GM23338 (cell line): ENCODE measurements around the gene HTR1D. TPM values are rescaled to one million over a fixed set of nuclear protein-coding genes. Genes with fewer than 3 reads are reported as not detected.

ENCODE experiments used
- ATAC-seq: fragments of 200-7000 bp; cut with Tn5 transposase; 3 replicates; pipeline ENCODE4 v1.9.1; 2020
- DNase-seq: peaks from one replicate; pipeline ENCODE4 v3.0.0-alpha.2; 2015; ENCODE audit warnings: low spot score
- H2AFZ ChIP-seq: fragments of 200-600 bp; sonication (generic); 2 replicates; pipeline ENCODE4 v1.8.0; 2016; ENCODE audit warnings: antibody characterized with exemption, mild to moderate bottlenecking, moderate library complexity
- H3F3A ChIP-seq: fragments of 200-600 bp; sonication (generic); replicated peaks from 2 replicates; pipeline ENCODE4 v1.8.0; 2017; ENCODE audit warnings: antibody characterized with exemption, mixed run types, low read depth
- H3K27ac ChIP-seq: fragments of 200-600 bp; sonication (generic); 2 replicates; pipeline ENCODE4 v1.6.1; 2016; ENCODE audit warnings: low read depth
- H3K27me3 ChIP-seq: fragments of 200-600 bp; sonication (generic); 2 replicates; pipeline ENCODE4 v1.8.0; 2016; ENCODE audit warnings: mild to moderate bottlenecking, mixed run types, moderate library complexity; ENCODE audit not compliant: insufficient read depth
- H3K36me3 ChIP-seq: fragments of 200-600 bp; sonication (generic); 2 replicates; pipeline ENCODE4 v1.8.0; 2016; ENCODE audit warnings: mild to moderate bottlenecking; ENCODE audit not compliant: insufficient read depth
- H3K4me1 ChIP-seq: fragments of 200-600 bp; sonication (generic); 2 replicates; pipeline ENCODE4 v1.8.0; 2016; ENCODE audit warnings: mild to moderate bottlenecking, moderate library complexity; ENCODE audit not compliant: insufficient read depth
- H3K4me2 ChIP-seq: fragments of 200-600 bp; sonication (generic); 2 replicates; pipeline ENCODE4 v1.7.1; 2017; ENCODE audit warnings: mixed run types
- H3K4me3 ChIP-seq: fragments of 200-600 bp; sonication (generic); 2 replicates; pipeline ENCODE4 v1.6.1; 2016; ENCODE audit warnings: mixed run types
- H3K79me2 ChIP-seq: fragments of 200-600 bp; sonication (generic); replicated peaks from 2 replicates; pipeline ENCODE4 v1.8.0; 2017; ENCODE audit warnings: mild to moderate bottlenecking; ENCODE audit not compliant: insufficient read depth
- H3K9me2 ChIP-seq: fragments of 200-600 bp; sonication (generic); 2 replicates; pipeline ENCODE4 v1.8.0; 2017; ENCODE audit not compliant: insufficient read depth
- H4K20me1 ChIP-seq: fragments of 200-600 bp; sonication (generic); replicated peaks from 2 replicates; pipeline ENCODE4 v1.8.0; 2017; ENCODE audit warnings: mild to moderate bottlenecking; ENCODE audit not compliant: insufficient read depth
- H3K27ac Mint-ChIP-seq: 2 replicates; pipeline ENCODE4 v1.8.0; 2020; ENCODE audit warnings: inconsistent platforms, mild to moderate bottlenecking, moderate library complexity, mixed read lengths
- H3K27me3 Mint-ChIP-seq: 3 replicates; pipeline ENCODE4 v1.8.0; 2022; ENCODE audit warnings: low read depth, mild to moderate bottlenecking, moderate library complexity, mixed read lengths, inconsistent platforms; ENCODE audit not compliant: insufficient read depth, poor library complexity
- H3K36me3 Mint-ChIP-seq: 3 replicates; pipeline ENCODE4 v1.8.0; 2021; ENCODE audit warnings: low read depth, mild to moderate bottlenecking, inconsistent platforms, moderate library complexity, mixed read lengths
- H3K4me1 Mint-ChIP-seq: 3 replicates; pipeline ENCODE4 v1.8.0; 2020; ENCODE audit warnings: mild to moderate bottlenecking, inconsistent platforms, mixed read lengths
- H3K4me3 Mint-ChIP-seq: 3 replicates; pipeline ENCODE4 v1.8.0; 2021; ENCODE audit warnings: moderate library complexity, mild to moderate bottlenecking, inconsistent platforms, mixed read lengths
- H3K9me3 Mint-ChIP-seq: 3 replicates; pipeline ENCODE4 v1.8.0; 2020; ENCODE audit warnings: moderate library complexity, mild to moderate bottlenecking, inconsistent platforms, mixed read lengths
- CREB1 ChIP-seq: fragments of 250-450 bp; sonication (Bioruptor Pico); IDR thresholded peaks from 2 replicates; pipeline ENCODE4 v1.5.0; 2020; ENCODE audit warnings: low read depth, mild to moderate bottlenecking, moderate library complexity
- EZH2 ChIP-seq: fragments of 200-600 bp; sonication (generic); IDR thresholded peaks from one replicate; pipeline ENCODE4 v1.8.0; 2017; ENCODE audit warnings: antibody characterized with exemption, mild to moderate bottlenecking, low read depth; ENCODE audit not compliant: unreplicated experiment
- EZH2phosphoT487 ChIP-seq: fragments of 200-600 bp; sonication (generic); IDR thresholded peaks from one replicate; pipeline ENCODE4 v1.8.1; 2018; ENCODE audit warnings: antibody characterized with exemption; ENCODE audit not compliant: unreplicated experiment
- JUNB ChIP-seq: IDR thresholded peaks from one replicate; pipeline ENCODE4 v1.6.1; 2016; ENCODE audit warnings: antibody characterized with exemption; ENCODE audit not compliant: unreplicated experiment
- NANOG ChIP-seq: IDR thresholded peaks from 2 replicates; pipeline ENCODE4 v1.6.1; 2016; ENCODE audit warnings: antibody characterized with exemption, borderline replicate concordance
- POLR2AphosphoS5 ChIP-seq: IDR thresholded peaks from 2 replicates; pipeline ENCODE4 v1.6.1; 2016; ENCODE audit warnings: antibody characterized with exemption, low read depth
- STAT1 ChIP-seq: IDR thresholded peaks from one replicate; pipeline ENCODE4 v1.6.1; 2016; ENCODE audit warnings: antibody characterized with exemption; ENCODE audit not compliant: unreplicated experiment
- ZNF114 ChIP-seq: fragments of 250-450 bp; sonication (Bioruptor Pico); IDR thresholded peaks from 2 replicates; pipeline ENCODE4 v1.5.0; 2020; ENCODE audit warnings: mild to moderate bottlenecking, moderate library complexity
- ZNF331 ChIP-seq: fragments of 250-450 bp; sonication (Bioruptor Pico); IDR thresholded peaks from 2 replicates; pipeline ENCODE4 v1.5.0; 2020; ENCODE audit warnings: low read depth, mild to moderate bottlenecking, moderate library complexity
- ZNF462 ChIP-seq: fragments of 250-450 bp; sonication (Bioruptor Pico); IDR thresholded peaks from 2 replicates; pipeline ENCODE4 v1.5.0; 2020; ENCODE audit warnings: mild to moderate bottlenecking, moderate library complexity
- polyA plus RNA-seq: library from polyadenylated mRNA; unstranded; fragments of >200 nt; fragmentation: Nextera tagmentation; extraction: Ambion mirVana; gene quantifications from 2 replicates; pipeline ENCODE4 v1.2.1, GENCODE V29; 2016
- total RNA-seq: library from RNA; depleted of rRNA; stranded (reverse); fragments of >200 nt; shearing (Covaris generic); gene quantifications from 2 replicates; pipeline ENCODE4 v1.2.3, GENCODE V29; 2014
- TF ChIP-seq, protein P1 (sequence below): IDR thresholded peaks from 2 replicates; pipeline ENCODE4 v1.6.1; 2016; ENCODE audit warnings: antibody characterized with exemption
- TF ChIP-seq, protein P2 (sequence below), 2 experiments: fragments of 200-600 bp in 1 of 2; sonication (generic) in 1 of 2; conservative IDR thresholded peaks; 2 replicates each; pipeline versions ENCODE4 v1.5.1 to v1.6.1; 2016 to 2017; ENCODE audit warnings: antibody characterized with exemption in 2 of 2, low read depth in 2 of 2, mild to moderate bottlenecking in 2 of 2, moderate library complexity in 1 of 2
- TF ChIP-seq, protein P3 (sequence below): IDR thresholded peaks from one replicate; pipeline ENCODE4 v1.6.1; 2018; ENCODE audit warnings: antibody characterized with exemption; ENCODE audit not compliant: unreplicated experiment

Gene HTR1D
- total and polyA plus RNA-seq, 2 experiments from 2014 or later, result 2.4 to 4.1 TPM

DNA sequence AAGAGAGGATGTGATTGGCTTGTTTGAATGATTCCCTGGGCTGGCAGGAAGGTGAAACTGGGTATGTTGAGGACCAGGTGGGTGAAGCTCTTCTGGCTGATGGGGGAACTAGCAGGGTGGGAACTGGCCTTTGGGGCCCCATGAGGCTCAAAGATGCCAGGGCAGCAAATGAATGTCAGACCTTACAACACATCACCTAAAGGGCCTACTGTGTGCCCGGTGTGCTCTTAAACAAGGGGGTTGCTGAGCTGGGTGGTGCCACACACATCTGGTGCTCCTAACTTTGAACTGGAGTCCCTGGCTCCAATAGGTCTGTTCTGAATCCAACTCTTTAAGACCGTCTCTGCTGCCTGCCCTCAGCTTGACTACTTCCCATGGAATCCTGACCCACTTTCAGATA is 21.3 kb upstream of the HTR1D start:
- Histone ChIP-seq H3K27ac (no peak overlapping the region), H2AFZ (peak overlapping the region; percentile 56; the same call in 1 of the 2 replicates), H4K20me1 (no peaks in the 10 kb centered on the region), H3K27me3 (no peaks in the 10 kb centered on the region), H3K4me1 (no peaks in the 10 kb centered on the region), H3F3A (0 out of 2 replicates have a peak, but pooled peaks cover under 1% of the 10 kb centered on the region), H3K4me2 (no peak overlapping the region), H3K4me3 (no peak overlapping the region), H3K9me2 (no peaks in the 10 kb centered on the region), H3K79me2 (no peaks in the 10 kb centered on the region), H3K36me3 (no peaks in the 10 kb centered on the region)
- DNase-seq (no peak), ATAC-seq (no peak)
- Mint-ChIP-seq H3K4me3 (no peak overlapping the region), H3K27ac (no peak overlapping the region), H3K4me1 (peaks cover 2% of the 10 kb centered on the region), H3K36me3 (no peaks in the 10 kb centered on the region), H3K27me3 (peaks cover 2% of the 10 kb centered on the region), H3K9me3 (no peaks in the 10 kb centered on the region)
- TF ChIP-seq EZH2phosphoT487 (no peak), JUNB (no peak), POLR2AphosphoS5 (no peak), STAT1 (no peak), CREB1 (CRISPR knock-in tag) (no peak), EZH2 (no peak), ZNF462 (CRISPR knock-in tag) (no peak), NANOG (no peak), ZNF114 (CRISPR knock-in tag) (no peak), ZNF331 (CRISPR knock-in tag) (no peak)
- TF ChIP-seq, protein P1, sequence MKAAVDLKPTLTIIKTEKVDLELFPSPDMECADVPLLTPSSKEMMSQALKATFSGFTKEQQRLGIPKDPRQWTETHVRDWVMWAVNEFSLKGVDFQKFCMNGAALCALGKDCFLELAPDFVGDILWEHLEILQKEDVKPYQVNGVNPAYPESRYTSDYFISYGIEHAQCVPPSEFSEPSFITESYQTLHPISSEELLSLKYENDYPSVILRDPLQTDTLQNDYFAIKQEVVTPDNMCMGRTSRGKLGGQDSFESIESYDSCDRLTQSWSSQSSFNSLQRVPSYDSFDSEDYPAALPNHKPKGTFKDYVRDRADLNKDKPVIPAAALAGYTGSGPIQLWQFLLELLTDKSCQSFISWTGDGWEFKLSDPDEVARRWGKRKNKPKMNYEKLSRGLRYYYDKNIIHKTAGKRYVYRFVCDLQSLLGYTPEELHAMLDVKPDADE, result no peak
- TF ChIP-seq, protein P2, sequence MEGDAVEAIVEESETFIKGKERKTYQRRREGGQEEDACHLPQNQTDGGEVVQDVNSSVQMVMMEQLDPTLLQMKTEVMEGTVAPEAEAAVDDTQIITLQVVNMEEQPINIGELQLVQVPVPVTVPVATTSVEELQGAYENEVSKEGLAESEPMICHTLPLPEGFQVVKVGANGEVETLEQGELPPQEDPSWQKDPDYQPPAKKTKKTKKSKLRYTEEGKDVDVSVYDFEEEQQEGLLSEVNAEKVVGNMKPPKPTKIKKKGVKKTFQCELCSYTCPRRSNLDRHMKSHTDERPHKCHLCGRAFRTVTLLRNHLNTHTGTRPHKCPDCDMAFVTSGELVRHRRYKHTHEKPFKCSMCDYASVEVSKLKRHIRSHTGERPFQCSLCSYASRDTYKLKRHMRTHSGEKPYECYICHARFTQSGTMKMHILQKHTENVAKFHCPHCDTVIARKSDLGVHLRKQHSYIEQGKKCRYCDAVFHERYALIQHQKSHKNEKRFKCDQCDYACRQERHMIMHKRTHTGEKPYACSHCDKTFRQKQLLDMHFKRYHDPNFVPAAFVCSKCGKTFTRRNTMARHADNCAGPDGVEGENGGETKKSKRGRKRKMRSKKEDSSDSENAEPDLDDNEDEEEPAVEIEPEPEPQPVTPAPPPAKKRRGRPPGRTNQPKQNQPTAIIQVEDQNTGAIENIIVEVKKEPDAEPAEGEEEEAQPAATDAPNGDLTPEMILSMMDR (conservative IDR thresholded peaks at IDR 0.05; ENCODE audit: low read depth in 2 of 2), result no peak
- TF ChIP-seq, protein P3, sequence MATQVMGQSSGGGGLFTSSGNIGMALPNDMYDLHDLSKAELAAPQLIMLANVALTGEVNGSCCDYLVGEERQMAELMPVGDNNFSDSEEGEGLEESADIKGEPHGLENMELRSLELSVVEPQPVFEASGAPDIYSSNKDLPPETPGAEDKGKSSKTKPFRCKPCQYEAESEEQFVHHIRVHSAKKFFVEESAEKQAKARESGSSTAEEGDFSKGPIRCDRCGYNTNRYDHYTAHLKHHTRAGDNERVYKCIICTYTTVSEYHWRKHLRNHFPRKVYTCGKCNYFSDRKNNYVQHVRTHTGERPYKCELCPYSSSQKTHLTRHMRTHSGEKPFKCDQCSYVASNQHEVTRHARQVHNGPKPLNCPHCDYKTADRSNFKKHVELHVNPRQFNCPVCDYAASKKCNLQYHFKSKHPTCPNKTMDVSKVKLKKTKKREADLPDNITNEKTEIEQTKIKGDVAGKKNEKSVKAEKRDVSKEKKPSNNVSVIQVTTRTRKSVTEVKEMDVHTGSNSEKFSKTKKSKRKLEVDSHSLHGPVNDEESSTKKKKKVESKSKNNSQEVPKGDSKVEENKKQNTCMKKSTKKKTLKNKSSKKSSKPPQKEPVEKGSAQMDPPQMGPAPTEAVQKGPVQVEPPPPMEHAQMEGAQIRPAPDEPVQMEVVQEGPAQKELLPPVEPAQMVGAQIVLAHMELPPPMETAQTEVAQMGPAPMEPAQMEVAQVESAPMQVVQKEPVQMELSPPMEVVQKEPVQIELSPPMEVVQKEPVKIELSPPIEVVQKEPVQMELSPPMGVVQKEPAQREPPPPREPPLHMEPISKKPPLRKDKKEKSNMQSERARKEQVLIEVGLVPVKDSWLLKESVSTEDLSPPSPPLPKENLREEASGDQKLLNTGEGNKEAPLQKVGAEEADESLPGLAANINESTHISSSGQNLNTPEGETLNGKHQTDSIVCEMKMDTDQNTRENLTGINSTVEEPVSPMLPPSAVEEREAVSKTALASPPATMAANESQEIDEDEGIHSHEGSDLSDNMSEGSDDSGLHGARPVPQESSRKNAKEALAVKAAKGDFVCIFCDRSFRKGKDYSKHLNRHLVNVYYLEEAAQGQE, result no peak
